AG04450 (cell line): Measurements from ENCODE around the gene AMBRA1. TPM values are rescaled to one million over a fixed set of nuclear protein-coding genes. Genes with fewer than 3 reads are reported as not detected.

ENCODE experiments used
- CTCF ChIA-PET: fragments of 300-600, 350-600 bp; formaldehyde crosslinking; extraction: SDS; loops from one replicate; lab custom pipeline; 2022; ENCODE audit warnings: antibody characterized with exemption, inconsistent platforms; lab: Charles Lee
- POLR2A ChIA-PET: fragments of 350-600 bp; formaldehyde crosslinking; extraction: SDS; loops from one replicate; lab custom pipeline; 2021; ENCODE audit warnings: antibody characterized with exemption, inconsistent platforms; lab: Yijun Ruan, JAX
- DNase-seq: peaks from one replicate; pipeline ENCODE4 v3.0.0-alpha.2; 2011; ENCODE audit warnings: low read depth, low spot score
- H3K27ac ChIP-seq: one replicate; pipeline ENCODE4 v1.5.1; 2012; ENCODE audit warnings: low read depth, low read length, control low read depth
- H3K27me3 ChIP-seq: one replicate; pipeline ENCODE4 v1.6.0; 2012; ENCODE audit warnings: low read length; ENCODE audit not compliant: control insufficient read depth, insufficient read depth
- H3K4me3 ChIP-seq: 2 replicates; pipeline ENCODE4 v1.5.1; 2011; ENCODE audit warnings: mild to moderate bottlenecking, low read depth, low read length, control low read depth
- H3K9me3 ChIP-seq: 2 replicates; pipeline ENCODE4 v1.5.1; 2012; ENCODE audit warnings: low read length; ENCODE audit not compliant: control insufficient read depth, insufficient read depth
- polyA plus RNA-seq: library from polyadenylated mRNA; depleted of rRNA; stranded (reverse); fragments of >200 nt; gene quantifications from 2 replicates; pipeline ENCODE4 v1.2.3, GENCODE V29; 2011
- TF ChIP-seq, protein P1 (sequence below): IDR thresholded peaks from 2 replicates; pipeline ENCODE4 v1.5.1; 2011; ENCODE audit warnings: low read depth, low read length, control low read depth, inconsistent platforms

AMBRA1 gene
- polyA plus RNA-seq, 1 experiment: 12.8 TPM

DNA sequence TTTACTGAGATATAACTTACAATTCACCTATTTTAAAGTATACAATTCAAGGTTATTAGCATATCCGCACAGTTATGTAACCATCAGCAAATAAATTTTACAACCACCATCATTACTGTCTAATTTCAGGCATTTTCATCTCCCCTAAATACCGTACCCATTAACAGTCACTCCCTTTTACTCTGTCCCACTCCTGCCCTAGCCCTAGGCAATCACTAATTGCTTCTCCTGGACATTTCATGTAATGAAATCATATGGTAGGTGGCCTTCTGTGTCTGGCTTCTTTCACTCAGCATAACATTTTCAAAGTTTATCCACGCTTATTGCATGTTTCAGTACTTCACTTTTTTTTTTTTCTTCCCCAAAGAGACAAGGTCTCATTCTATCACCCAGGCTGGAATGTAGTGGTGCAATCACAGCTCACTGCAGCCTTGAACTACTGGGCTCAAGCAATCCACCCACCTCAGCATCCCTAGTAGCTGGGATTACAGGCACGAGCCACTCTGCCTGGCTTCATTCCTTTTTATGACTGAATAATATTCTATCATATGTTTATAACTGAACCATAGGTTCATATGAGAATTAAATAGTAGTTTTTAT lies 140.8 kb downstream of the AMBRA1 start:
- no peaks in the 10 kb centered on the region for H3K27me3 ChIP-seq
- no peaks in the 10 kb centered on the region for H3K9me3 ChIP-seq
- no peak overlapping the region for H3K4me3 ChIP-seq
- POLR2A ChIA-PET: no interaction called here
- CTCF ChIA-PET: interaction anchor here (0.7 to 2.5 kb wide), 3 partner anchors 37 to 78 kb away, joined by 3 to 11 read pairs (median 3); no protein-coding TSS in a partner anchor
- TF ChIP-seq, protein P1, sequence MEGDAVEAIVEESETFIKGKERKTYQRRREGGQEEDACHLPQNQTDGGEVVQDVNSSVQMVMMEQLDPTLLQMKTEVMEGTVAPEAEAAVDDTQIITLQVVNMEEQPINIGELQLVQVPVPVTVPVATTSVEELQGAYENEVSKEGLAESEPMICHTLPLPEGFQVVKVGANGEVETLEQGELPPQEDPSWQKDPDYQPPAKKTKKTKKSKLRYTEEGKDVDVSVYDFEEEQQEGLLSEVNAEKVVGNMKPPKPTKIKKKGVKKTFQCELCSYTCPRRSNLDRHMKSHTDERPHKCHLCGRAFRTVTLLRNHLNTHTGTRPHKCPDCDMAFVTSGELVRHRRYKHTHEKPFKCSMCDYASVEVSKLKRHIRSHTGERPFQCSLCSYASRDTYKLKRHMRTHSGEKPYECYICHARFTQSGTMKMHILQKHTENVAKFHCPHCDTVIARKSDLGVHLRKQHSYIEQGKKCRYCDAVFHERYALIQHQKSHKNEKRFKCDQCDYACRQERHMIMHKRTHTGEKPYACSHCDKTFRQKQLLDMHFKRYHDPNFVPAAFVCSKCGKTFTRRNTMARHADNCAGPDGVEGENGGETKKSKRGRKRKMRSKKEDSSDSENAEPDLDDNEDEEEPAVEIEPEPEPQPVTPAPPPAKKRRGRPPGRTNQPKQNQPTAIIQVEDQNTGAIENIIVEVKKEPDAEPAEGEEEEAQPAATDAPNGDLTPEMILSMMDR: no peak
- DNase-seq: no peak
- H3K27ac ChIP-seq: no peak overlapping the region

DNA sequence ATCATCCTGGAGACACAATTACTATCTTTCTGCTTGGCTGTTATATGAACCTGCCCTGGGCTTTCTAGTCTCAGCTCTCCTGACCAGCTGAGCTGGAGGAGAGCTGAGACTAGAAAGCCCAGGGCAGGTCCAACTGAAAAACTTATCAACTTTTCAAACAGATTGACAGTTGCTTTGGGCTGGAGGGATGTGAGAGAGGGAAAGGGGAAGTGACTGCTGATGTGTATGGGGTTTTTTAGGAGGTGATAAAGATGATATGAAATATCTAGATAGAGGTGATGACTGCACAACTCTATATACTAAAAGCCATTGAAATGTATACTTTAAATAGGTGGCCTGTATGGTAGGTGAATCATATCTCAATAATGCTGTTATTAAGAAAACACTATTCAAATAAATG lies 142.1 kb downstream of the AMBRA1 start:
- ChIA-PET POLR2A (no interaction called here), CTCF (interaction anchor here (1.2 to 2.5 kb wide), 2 partner anchors 39 to 77 kb away, joined by 3 to 11 read pairs; no protein-coding TSS in a partner anchor)
- no peaks in the 10 kb centered on the region for H3K27me3 ChIP-seq
- no peak overlapping the region for H3K4me3 ChIP-seq
- H3K9me3 ChIP-seq: no peaks in the 10 kb centered on the region
- DNase-seq: no peak
- TF ChIP-seq, protein P1: no peak
- H3K27ac ChIP-seq: no peak overlapping the region

DNA sequence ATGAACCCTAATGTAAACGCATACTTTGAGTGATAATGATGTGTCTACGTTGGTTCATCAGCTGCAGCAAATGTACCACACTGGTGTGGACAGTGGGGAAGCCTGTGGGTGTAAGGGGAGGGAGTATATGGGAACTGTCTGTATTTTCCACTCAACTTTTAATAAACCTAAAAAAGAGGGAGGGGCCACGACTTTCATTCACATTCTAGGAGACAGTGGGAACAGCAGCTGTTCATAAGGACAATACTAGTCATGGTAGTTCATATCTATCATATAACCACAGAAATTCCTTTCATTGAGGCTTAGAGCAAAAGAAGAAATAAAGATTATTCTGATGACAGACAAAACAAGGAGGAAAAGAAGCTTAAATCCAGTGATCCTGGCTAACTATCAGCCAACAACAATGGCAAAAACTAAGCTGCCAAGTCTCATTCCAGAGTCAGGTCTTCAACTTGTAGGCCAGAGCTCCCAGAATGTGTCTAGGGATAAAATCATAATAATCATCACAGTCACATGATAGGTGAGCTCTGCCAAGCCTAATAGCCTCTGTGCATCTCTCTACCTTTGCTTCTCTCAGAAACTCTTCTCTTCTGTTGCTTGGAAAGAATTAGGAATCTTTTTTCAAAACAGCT lies 142.9 kb downstream of the AMBRA1 start:
- Histone ChIP-seq H3K9me3 (no peaks in the 10 kb centered on the region), H3K4me3 (no peak overlapping the region), H3K27ac (no peak overlapping the region), H3K27me3 (no peaks in the 10 kb centered on the region)
- DNase-seq: no peak
- TF ChIP-seq, protein P1: no peak
- POLR2A ChIA-PET: no interaction called here
- CTCF ChIA-PET: no interaction called here

DNA sequence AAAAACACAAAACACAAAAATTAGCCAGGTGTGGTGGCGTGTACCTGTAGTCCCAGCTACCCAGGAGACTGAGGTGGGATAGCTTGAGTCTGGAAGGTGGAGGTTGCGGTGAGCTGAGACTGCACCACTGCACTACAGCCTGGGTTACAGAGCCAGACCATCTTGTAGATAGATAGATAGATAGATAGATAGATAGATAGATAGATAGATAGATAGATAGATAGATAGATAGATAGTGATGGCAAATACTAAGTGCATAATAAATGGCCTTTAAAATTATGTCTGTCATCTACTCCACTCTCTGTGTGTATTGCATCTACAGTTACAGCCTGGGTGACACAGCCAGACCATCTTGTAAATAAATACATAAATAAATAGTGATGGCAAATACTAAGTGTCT lies 146.3 kb downstream of the AMBRA1 start:
- ChIA-PET POLR2A (no interaction called here), CTCF (interaction anchor here (1.2 to 2.4 kb wide), 3 partner anchors 10 to 82 kb away, joined by 3 to 8 read pairs (median 7); no protein-coding TSS in a partner anchor)
- DNase-seq: no peak

More for the DNA sequence above, 146.3 kb downstream of the AMBRA1 start:
- Histone ChIP-seq H3K27me3 (no peaks in the 10 kb centered on the region), H3K4me3 (no peak overlapping the region), H3K27ac (no peak overlapping the region), H3K9me3 (no peaks in the 10 kb centered on the region)
- TF ChIP-seq, protein P1: no peak
